ENCODE measurements around the gene ATP5PD. TPM values are rescaled to one million over a fixed set of nuclear protein-coding genes. Genes with fewer than 3 reads are reported as not detected.
A peak's percentile ranks its signal among the peaks of the same experiment; 100 is the strongest.

Gene ATP5PD
- total and polyA plus RNA-seq, 2 of the 13 experiments (the other 11 are each of a cell fraction or from before 2014, with no cell fraction given), result 158 to 428 TPM

- TF ChIP-seq CTCF (CRISPR knock-in tag; IDR thresholded peaks at IDR 0.05) (no peak), ZNF34 (CRISPR knock-in tag; IDR thresholded peaks at IDR 0.05; ENCODE audit: borderline replicate concordance) (peak; percentile 81; the same call in 1 of the 2 replicates), ZSCAN30 (CRISPR knock-in tag; IDR thresholded peaks at IDR 0.05) (no peak; the same call in 1 of the 2 replicates), ZNF432 (CRISPR knock-in tag; IDR thresholded peaks at IDR 0.05; ENCODE audit: borderline replicate concordance) (no peak), SRSF4 (IDR thresholded peaks at IDR 0.05; ENCODE audit: low read depth, low read length, poor library complexity, severe bottlenecking) (no peak), RNF219 (CRISPR knock-in tag; IDR thresholded peaks at IDR 0.05) (no peak), PTBP1 (IDR thresholded peaks at IDR 0.05; ENCODE audit: low read depth, low read length, poor library complexity, severe bottlenecking) (peak; percentile 80), ZNF24 (IDR thresholded peaks at IDR 0.05) (peak; percentile 96), NFKB2 (CRISPR knock-in tag; IDR thresholded peaks at IDR 0.05; ENCODE audit: borderline replicate concordance) (peak; percentile 71; the same call in 1 of the 2 replicates), FIP1L1 (IDR thresholded peaks at IDR 0.05; ENCODE audit: borderline replicate concordance, insufficient read depth, low read depth, low read length) (no peak), E2F5 (CRISPR knock-in tag; conservative IDR thresholded peaks at IDR 0.05) (peak; percentile 31; the same call in 1 of the 2 replicates), TARDBP (CRISPR knock-in tag; IDR thresholded peaks at IDR 0.05) (no peak), TCF7L2 (IDR thresholded peaks at IDR 0.05; ENCODE audit: low read depth, low read length) (no peak), SMARCE1 (IDR thresholded peaks at IDR 0.05; ENCODE audit: borderline replicate concordance) (no peak), HNRNPK (IDR thresholded peaks at IDR 0.05; ENCODE audit: low read depth, low read length, poor library complexity, severe bottlenecking) (no peak)
- TF ChIP-seq, protein P1, sequence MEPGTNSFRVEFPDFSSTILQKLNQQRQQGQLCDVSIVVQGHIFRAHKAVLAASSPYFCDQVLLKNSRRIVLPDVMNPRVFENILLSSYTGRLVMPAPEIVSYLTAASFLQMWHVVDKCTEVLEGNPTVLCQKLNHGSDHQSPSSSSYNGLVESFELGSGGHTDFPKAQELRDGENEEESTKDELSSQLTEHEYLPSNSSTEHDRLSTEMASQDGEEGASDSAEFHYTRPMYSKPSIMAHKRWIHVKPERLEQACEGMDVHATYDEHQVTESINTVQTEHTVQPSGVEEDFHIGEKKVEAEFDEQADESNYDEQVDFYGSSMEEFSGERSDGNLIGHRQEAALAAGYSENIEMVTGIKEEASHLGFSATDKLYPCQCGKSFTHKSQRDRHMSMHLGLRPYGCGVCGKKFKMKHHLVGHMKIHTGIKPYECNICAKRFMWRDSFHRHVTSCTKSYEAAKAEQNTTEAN (CRISPR knock-in tag; conservative IDR thresholded peaks at IDR 0.05), result peak; percentile 45
- TF ChIP-seq, protein P2, sequence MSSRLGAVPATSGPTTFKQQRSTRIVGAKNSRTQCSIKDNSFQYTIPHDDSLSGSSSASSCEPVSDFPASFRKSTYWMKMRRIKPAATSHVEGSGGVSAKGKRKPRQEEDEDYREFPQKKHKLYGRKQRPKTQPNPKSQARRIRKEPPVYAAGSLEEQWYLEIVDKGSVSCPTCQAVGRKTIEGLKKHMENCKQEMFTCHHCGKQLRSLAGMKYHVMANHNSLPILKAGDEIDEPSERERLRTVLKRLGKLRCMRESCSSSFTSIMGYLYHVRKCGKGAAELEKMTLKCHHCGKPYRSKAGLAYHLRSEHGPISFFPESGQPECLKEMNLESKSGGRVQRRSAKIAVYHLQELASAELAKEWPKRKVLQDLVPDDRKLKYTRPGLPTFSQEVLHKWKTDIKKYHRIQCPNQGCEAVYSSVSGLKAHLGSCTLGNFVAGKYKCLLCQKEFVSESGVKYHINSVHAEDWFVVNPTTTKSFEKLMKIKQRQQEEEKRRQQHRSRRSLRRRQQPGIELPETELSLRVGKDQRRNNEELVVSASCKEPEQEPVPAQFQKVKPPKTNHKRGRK (CRISPR knock-in tag; IDR thresholded peaks at IDR 0.05), result 0 out of 2 replicates have a peak, but pooled peaks have one; percentile 73
- TF ChIP-seq, protein P3, sequence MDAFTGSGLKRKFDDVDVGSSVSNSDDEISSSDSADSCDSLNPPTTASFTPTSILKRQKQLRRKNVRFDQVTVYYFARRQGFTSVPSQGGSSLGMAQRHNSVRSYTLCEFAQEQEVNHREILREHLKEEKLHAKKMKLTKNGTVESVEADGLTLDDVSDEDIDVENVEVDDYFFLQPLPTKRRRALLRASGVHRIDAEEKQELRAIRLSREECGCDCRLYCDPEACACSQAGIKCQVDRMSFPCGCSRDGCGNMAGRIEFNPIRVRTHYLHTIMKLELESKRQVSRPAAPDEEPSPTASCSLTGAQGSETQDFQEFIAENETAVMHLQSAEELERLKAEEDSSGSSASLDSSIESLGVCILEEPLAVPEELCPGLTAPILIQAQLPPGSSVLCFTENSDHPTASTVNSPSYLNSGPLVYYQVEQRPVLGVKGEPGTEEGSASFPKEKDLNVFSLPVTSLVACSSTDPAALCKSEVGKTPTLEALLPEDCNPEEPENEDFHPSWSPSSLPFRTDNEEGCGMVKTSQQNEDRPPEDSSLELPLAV (CRISPR knock-in tag; conservative IDR thresholded peaks at IDR 0.05; ENCODE audit: low read depth), result no peak
Measured at GRCh38 chr17:75033346-75034235, 13.2 kb downstream of the ATP5PD start (continued).
